ENCODE results near the gene BCAT1. TPM values are rescaled to one million over a fixed set of nuclear protein-coding genes. Genes with fewer than 3 reads are reported as not detected.

The BCAT1 gene
- total RNA-seq, 1 experiment from 2014 or later: 0.74 TPM

DNA sequence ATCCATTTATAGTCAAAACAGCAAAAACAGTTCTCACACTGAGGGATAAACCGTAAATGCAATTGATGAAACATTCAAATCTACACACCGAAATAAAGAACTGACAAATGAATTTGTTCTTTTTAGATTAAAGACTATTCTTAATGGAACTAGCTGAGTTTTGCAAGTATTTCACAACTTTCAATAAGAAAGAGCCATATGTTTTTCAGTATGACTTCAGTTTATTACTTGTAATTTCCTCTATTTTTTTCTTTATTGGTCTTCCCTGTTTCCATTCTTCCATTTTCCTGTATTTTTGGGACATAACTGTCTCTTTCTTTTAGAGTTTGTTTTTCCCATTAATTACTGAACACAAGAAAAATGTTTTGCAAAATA, 4.3 kb downstream of the BCAT1 start:
- Histone ChIP-seq H3K9me2 (ENCODE audit: insufficient read depth) (no peaks in the 10 kb centered on the region), H3K4me3 (replicated peaks in 1 of 2; ENCODE audit: low read depth in 1 of 2, low read length in 2 of 2) (no peak overlapping the region), H3K9ac (ENCODE audit: low read length) (no peak overlapping the region), H3K27me3 (ENCODE audit: insufficient read depth, low read length) (no peaks in the 10 kb centered on the region; the same call in 1 of the 2 replicates), H2AFZ (ENCODE audit: low read depth, low read length, poor library complexity, severe bottlenecking) (no peak overlapping the region), H3K4me1 (ENCODE audit: control insufficient read depth in 1 of 2, insufficient read depth in 2 of 2, low read length in 2 of 2) (no peaks in the 10 kb centered on the region), H3K36me3 (ENCODE audit: control insufficient read depth in 1 of 2, insufficient read depth in 2 of 2, low read length in 2 of 2) (no peaks in the 10 kb centered on the region), H4K20me1 (ENCODE audit: insufficient read depth) (no peaks in the 10 kb centered on the region), H3K9me3 (ENCODE audit: control insufficient read depth in 1 of 2, insufficient read depth in 1 of 2, low read depth in 1 of 2, low read length in 2 of 2) (no peaks in the 10 kb centered on the region), H3K27ac (ENCODE audit: low read depth, low read length) (no peak overlapping the region), H3K79me2 (ENCODE audit: insufficient read depth, low read length) (no peaks in the 10 kb centered on the region), H3K4me2 (ENCODE audit: low read length) (no peak overlapping the region)
- intact Hi-C loops (cut with micrococcal nuclease): no loop called here
- ChIA-PET RAD21 (ENCODE audit: low non-redundant PET in 1 of 2, low total read pairs in 2 of 2, uncharacterized antibody in 2 of 2, unreplicated experiment in 2 of 2) (no interaction called here), CTCF (no interaction called here), POLR2A (no interaction called here)
- ATAC-seq (no peak), DNase-seq (ENCODE audit: low read depth, low spot score) (no peak)
- no TSS peak for BruUV-seq (replicated peaks)
- no peak for TF ChIP-seq TCF7L2 (IDR thresholded peaks at IDR 0.05; ENCODE audit: borderline replicate concordance, extremely low read depth, insufficient read depth, insufficient read length)
- TF ChIP-seq, protein P1, sequence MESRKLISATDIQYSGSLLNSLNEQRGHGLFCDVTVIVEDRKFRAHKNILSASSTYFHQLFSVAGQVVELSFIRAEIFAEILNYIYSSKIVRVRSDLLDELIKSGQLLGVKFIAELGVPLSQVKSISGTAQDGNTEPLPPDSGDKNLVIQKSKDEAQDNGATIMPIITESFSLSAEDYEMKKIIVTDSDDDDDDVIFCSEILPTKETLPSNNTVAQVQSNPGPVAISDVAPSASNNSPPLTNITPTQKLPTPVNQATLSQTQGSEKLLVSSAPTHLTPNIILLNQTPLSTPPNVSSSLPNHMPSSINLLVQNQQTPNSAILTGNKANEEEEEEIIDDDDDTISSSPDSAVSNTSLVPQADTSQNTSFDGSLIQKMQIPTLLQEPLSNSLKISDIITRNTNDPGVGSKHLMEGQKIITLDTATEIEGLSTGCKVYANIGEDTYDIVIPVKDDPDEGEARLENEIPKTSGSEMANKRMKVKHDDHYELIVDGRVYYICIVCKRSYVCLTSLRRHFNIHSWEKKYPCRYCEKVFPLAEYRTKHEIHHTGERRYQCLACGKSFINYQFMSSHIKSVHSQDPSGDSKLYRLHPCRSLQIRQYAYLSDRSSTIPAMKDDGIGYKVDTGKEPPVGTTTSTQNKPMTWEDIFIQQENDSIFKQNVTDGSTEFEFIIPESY (IDR thresholded peaks at IDR 0.05; ENCODE audit: extremely low read depth, insufficient replicate concordance, low read length): no peak
- no peak for TF ChIP-seq SP1 (IDR thresholded peaks at IDR 0.05; ENCODE audit: low read depth)
- no peak for TF ChIP-seq CEBPB (IDR thresholded peaks at IDR 0.05; ENCODE audit: low read depth)
- no peak for TF ChIP-seq ZFX (IDR thresholded peaks at IDR 0.05)
- no peak for TF ChIP-seq YY1 (IDR thresholded peaks at IDR 0.05; ENCODE audit: extremely low read depth, insufficient replicate concordance, low read depth, low read length)
- no peak for TF ChIP-seq EZH2phosphoT487 (IDR thresholded peaks at IDR 0.05; ENCODE audit: borderline replicate concordance)
- no peak for TF ChIP-seq RAD21 (IDR thresholded peaks at IDR 0.05; ENCODE audit: low read depth)
- no peak for TF ChIP-seq ZNF274 (IDR thresholded peaks at IDR 0.05; ENCODE audit: low read depth, low read length)
- TF ChIP-seq SIN3A (IDR thresholded peaks at IDR 0.05; ENCODE audit: low read depth): no peak
- TF ChIP-seq, protein P2, sequence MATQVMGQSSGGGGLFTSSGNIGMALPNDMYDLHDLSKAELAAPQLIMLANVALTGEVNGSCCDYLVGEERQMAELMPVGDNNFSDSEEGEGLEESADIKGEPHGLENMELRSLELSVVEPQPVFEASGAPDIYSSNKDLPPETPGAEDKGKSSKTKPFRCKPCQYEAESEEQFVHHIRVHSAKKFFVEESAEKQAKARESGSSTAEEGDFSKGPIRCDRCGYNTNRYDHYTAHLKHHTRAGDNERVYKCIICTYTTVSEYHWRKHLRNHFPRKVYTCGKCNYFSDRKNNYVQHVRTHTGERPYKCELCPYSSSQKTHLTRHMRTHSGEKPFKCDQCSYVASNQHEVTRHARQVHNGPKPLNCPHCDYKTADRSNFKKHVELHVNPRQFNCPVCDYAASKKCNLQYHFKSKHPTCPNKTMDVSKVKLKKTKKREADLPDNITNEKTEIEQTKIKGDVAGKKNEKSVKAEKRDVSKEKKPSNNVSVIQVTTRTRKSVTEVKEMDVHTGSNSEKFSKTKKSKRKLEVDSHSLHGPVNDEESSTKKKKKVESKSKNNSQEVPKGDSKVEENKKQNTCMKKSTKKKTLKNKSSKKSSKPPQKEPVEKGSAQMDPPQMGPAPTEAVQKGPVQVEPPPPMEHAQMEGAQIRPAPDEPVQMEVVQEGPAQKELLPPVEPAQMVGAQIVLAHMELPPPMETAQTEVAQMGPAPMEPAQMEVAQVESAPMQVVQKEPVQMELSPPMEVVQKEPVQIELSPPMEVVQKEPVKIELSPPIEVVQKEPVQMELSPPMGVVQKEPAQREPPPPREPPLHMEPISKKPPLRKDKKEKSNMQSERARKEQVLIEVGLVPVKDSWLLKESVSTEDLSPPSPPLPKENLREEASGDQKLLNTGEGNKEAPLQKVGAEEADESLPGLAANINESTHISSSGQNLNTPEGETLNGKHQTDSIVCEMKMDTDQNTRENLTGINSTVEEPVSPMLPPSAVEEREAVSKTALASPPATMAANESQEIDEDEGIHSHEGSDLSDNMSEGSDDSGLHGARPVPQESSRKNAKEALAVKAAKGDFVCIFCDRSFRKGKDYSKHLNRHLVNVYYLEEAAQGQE (IDR thresholded peaks at IDR 0.05; ENCODE audit: low read depth): no peak
- TF ChIP-seq, protein P3, sequence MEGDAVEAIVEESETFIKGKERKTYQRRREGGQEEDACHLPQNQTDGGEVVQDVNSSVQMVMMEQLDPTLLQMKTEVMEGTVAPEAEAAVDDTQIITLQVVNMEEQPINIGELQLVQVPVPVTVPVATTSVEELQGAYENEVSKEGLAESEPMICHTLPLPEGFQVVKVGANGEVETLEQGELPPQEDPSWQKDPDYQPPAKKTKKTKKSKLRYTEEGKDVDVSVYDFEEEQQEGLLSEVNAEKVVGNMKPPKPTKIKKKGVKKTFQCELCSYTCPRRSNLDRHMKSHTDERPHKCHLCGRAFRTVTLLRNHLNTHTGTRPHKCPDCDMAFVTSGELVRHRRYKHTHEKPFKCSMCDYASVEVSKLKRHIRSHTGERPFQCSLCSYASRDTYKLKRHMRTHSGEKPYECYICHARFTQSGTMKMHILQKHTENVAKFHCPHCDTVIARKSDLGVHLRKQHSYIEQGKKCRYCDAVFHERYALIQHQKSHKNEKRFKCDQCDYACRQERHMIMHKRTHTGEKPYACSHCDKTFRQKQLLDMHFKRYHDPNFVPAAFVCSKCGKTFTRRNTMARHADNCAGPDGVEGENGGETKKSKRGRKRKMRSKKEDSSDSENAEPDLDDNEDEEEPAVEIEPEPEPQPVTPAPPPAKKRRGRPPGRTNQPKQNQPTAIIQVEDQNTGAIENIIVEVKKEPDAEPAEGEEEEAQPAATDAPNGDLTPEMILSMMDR (IDR thresholded peaks at IDR 0.05 in 2 of 3, conservative IDR thresholded peaks at IDR 0.05 in 1 of 3; ENCODE audit: borderline replicate concordance in 1 of 3, insufficient read depth in 1 of 3, low read depth in 2 of 3, low read length in 2 of 3): no peak
- TF ChIP-seq EZH2 (IDR thresholded peaks at IDR 0.05): no peak

Data from HCT116 (cell line).